Choroid plexus epithelial cell (primary cell): Measurements from ENCODE around the gene PSMG3.

Experiments
- DNase-seq: peaks from one replicate; pipeline ENCODE4 v3.0.0-alpha.2; 2010; ENCODE audit warnings: low read depth
- H3K4me3 ChIP-seq: 2 replicates; pipeline ENCODE4 v1.5.1; 2011; ENCODE audit warnings: low read depth, mild to moderate bottlenecking, control low read depth, low read length, moderate library complexity
- CTCF ChIP-seq: conservative IDR thresholded peaks from 2 replicates; pipeline ENCODE4 v1.5.1; 2011; ENCODE audit warnings: low read depth, mild to moderate bottlenecking, control low read depth, inconsistent platforms, low read length, moderate library complexity

Gene PSMG3

GRCh38 chr7:1544896-1545416, 24.9 kb downstream of the PSMG3 start:
- no peak overlapping the region for H3K4me3 ChIP-seq
- no peak for DNase-seq
- TF ChIP-seq CTCF = no peak

GRCh38 chr7:1544178-1544895, 25.5 kb downstream of the PSMG3 start:
- DNase-seq = no peak
- no peak overlapping the region for H3K4me3 ChIP-seq
- no peak for TF ChIP-seq CTCF

DNA sequence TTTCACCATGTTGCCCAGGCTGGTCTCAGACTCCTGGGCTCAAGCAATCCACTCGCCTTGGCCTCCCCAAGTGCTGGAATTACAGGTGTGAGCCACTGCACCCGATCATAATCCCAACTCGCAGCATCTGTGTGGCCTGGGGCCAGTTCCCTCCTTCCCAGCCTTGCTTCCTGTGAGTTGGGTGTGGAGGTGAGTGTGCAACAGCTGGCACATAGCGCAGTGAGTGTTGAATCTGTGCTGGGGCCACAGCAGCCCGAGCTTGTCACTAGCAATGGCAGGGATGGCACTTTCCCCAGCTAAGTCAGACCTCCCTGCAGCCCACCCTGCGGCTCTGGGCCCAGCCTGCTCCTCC, 26.0 kb downstream of the PSMG3 start:
- DNase-seq = no peak
- H3K4me3 ChIP-seq = no peak overlapping the region
- no peak for TF ChIP-seq CTCF

DNA sequence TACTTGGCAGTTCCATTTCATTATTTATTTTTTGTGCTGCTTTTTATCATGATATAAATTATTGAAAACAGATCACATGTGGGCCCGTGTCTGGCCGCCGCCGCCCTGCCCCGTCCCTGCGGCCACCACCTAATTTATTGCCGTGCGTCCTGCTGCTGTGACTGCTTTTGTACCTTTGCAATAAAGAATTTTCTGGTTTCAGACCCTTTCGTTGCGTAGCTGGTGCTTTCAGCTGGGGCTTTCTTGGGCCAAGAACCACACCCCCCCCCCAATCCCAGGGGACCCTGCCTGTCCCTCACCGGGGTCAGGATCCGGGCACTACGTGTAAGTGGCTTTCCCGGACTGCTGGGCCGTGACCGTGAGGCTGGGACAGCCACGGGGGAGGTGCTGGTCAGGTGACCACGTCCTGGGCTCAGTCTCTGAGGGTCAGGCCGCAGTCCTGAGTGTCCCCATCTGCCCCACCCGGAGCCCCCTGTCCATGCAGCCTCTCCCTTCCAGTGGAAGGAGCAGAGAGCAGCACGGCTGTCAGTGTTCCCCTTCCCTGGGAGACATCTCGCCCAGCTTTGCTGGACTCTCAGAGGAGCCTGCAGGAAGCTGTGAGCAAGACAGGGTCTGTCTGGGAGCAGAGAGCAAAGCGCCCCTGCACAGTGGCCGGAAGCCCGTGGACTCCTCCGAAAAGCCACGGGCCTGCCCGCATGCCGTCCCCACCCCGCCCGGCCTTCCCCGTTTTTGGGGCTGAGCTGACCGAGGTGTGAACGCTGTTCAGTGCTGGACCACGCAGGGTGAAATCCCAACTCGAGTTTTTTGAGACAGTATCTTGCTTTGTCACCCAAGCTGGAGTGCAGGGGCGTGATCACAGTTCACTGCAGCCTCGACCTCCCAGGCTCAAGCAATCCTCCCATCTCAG, 26.7 kb downstream of the PSMG3 start:
- no peak for DNase-seq
- no peak for TF ChIP-seq CTCF
- no peak overlapping the region for H3K4me3 ChIP-seq

DNA sequence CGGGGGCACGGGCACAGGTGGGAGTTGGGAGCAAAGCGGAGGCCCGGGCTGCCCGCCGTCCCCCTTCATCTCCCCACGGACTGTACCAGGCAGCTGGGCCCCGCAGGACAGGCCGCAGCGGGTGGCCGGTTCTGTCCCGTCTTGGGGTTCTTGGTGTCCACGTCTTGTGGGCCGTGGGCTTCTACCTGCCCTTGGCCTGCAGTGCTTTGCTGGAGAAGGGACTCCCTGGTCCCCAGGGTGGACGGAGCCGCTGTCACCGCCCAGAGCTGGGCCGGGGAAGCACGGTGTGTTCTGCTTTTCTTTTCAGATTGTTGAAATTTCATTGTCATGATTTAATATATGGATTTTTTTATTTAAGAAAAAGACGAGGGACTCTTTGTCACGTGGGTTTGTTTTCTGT, 27.5 kb downstream of the PSMG3 start:
- no peak overlapping the region for H3K4me3 ChIP-seq
- no peak for DNase-seq
- TF ChIP-seq CTCF = no peak

DNA sequence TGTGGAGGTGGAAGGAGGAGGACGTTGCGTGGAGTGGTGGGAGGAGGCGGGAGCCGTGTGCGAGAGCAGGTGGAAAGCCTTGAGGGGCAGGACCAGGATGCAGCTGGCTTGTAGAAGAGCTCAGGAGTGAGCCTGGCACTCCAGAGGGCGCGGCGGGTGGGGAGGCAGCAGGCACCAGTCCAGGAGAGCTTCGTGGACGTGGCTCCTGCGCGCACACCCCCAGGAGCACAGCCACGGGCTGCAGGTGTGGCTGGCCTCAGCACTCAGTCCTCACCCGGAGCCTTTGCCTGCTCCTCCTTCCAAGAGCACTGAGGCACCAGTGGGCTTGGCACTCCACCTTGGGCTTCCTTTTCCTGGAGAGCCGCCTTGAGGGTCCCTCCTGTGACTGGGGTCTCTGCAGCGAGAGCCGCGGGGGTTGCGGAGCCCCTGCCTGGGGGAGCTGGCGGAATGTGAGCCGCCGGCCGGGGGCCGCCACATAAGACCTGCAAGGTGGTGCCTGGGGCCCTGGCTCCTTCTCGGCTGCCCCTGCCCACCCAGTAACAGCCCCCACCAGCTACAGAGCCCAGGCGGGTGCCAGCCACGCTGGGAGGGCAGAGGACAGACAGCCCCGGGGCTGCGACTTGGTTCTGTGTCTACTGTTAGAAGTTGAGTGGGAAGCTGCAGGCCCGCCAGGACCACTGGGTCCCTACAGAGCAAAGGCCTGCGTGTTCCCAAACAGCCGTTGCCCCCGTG, 28.2 kb downstream of the PSMG3 start:
- no peak for DNase-seq
- H3K4me3 ChIP-seq = no peak overlapping the region
- TF ChIP-seq CTCF = no peak
